Activated CD4-positive, alpha-beta memory T cell treated with anti-CD3 and anti-CD28 coated beads, Interleukin-2, amount 10 ng/mL, durations not matched to agents 7 days and 5 days (primary cell): ENCODE results near the gene CYB5A. TPM values are rescaled to one million over a fixed set of nuclear protein-coding genes. Genes with fewer than 3 reads are reported as not detected.
A peak's percentile ranks its signal among the peaks of the same experiment; 100 is the strongest.
"Not testable (repeated sequence)": the region's sequence is repeated elsewhere in the genome, so short reads cannot be mapped to it uniquely, and the experiment has no call there.

Experiments
- CTCF ChIA-PET: fragments of 350-600 bp; sonication (Branson Sonifier 250); formaldehyde crosslinking; loops from one replicate; lab custom pipeline; 2021; ENCODE audit warnings: antibody characterized with exemption, inconsistent platforms; lab: Charles Lee
- POLR2A ChIA-PET: fragments of 350-600 bp; sonication (Branson Sonifier 250); formaldehyde crosslinking; loops from one replicate; lab custom pipeline; 2021; ENCODE audit warnings: antibody characterized with exemption; lab: Charles Lee
- DNase-seq: peaks from one replicate; pipeline ENCODE4 v3.0.0-alpha.2; 2020
- H3K27ac Mint-ChIP-seq: one replicate; pipeline ENCODE4 v1.8.0; 2021; ENCODE audit warnings: mild to moderate bottlenecking, mixed read lengths
- H3K27me3 Mint-ChIP-seq: one replicate; pipeline ENCODE4 v1.8.0; 2021; ENCODE audit warnings: mixed read lengths
- H3K36me3 Mint-ChIP-seq: one replicate; pipeline ENCODE4 v1.8.0; 2021; ENCODE audit warnings: low read depth, mixed read lengths
- H3K4me1 Mint-ChIP-seq: one replicate; pipeline ENCODE4 v1.8.0; 2021; ENCODE audit warnings: mixed read lengths
- H3K4me3 Mint-ChIP-seq: one replicate; pipeline ENCODE4 v1.8.0; 2021; ENCODE audit warnings: mild to moderate bottlenecking, mixed read lengths
- H3K9me3 Mint-ChIP-seq: one replicate; pipeline ENCODE4 v1.8.0; 2021; ENCODE audit warnings: mixed read lengths
- total RNA-seq, 2 experiments: library from RNA; stranded (reverse); gene quantifications; one replicate each; pipeline ENCODE4 v1.2.3, GENCODE V29; 2021

Gene CYB5A
- total RNA-seq, 2 experiments from 2014 or later, result 20.4 to 21.9 TPM

DNA sequence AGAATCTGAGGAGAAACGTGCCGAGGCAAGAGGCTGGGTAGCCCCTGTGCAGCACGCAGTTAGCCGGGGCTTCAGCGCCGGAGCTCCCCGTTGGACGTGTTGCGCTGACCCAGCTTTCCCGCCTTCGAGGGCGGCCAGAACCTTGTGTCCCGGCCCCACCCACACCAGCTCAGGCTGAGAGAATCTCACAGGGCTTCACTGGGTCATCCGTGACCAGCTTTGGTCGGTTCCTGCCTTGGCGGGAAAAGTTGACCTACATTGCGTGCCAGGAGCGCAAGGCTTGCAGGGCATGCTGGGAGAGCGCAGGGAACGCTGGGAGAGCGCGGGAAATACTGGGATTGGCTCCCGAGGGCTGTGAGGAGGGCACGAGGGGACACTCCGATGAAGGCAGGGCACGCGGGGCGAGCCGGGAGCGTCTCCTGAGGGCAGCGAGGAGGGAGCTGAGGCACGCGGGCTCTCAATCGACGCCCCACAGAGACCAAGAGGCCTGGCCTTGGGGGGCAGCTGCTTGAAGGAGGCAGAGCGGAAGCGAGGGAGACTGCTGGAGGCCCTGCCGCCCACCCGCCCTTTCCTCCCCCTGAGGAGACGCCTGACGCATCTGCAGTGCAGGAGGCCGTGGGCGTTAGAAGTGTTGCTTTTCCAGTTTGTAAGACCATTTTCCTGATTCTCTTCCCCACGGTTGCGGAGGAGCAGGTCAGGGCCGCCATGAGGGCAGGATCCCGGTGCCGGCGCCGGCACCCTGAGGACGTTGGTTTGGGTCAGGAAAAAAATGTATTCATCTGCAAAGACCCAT lies 23.9 kb upstream of the CYB5A start, which contains the start of gene C18orf63:
Gene C18orf63, plus strand, starts transcription at position 376 of the 793 bp plus-strand sequence. CDS start 2,027 bp downstream, outside the sequence.
- Mint-ChIP-seq H3K27me3 (peaks cover 8% of the 10 kb centered on the region), H3K36me3 (no peaks in the 10 kb centered on the region), H3K4me1 (no peaks in the 10 kb centered on the region), H3K27ac (no peak within 1 kb of the TSS), H3K9me3 (no peaks in the 10 kb centered on the region), H3K4me3 (no peak within 1 kb of the TSS)
- POLR2A ChIA-PET, result no interaction called here
- no peak for DNase-seq
- CTCF ChIA-PET, result no interaction called here

DNA sequence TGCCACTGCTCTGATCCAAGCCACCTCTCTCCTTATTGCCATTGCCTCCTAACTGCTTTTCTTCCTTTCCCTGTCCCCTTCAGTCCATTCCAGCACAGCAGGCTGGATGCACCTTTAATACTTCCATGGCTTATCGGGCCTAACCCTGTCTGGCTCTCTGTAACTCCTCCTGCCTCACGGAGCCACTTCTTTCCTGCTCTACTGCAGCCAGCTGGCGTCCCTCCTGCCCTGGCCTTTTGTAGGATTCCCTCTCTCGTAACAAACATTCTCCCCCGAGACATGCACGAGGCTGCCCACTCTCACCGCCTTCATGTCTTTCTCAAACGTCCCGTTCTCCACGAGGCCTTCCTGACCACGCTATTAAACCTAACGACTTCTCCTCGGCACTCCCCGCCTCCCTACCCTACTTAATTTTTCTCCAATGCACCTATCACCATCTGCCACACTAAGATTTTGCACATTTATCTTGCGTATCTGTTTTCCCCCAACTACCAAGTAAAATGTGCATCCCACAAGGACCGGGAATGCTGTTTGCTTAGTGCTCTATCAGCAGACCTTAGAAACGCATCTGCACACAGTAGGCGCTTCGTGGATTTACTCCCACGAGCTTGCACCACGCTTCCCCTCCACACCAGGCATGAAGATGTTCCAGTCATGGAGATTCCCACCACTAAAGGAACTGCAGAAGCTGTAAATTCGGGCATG lies 23.1 kb upstream of the CYB5A start:
- no peak for DNase-seq
- H3K27me3 Mint-ChIP-seq, result peaks cover 13% of the 10 kb centered on the region
- H3K4me1 Mint-ChIP-seq, result no peaks in the 10 kb centered on the region
- no peaks in the 10 kb centered on the region for H3K9me3 Mint-ChIP-seq
- ChIA-PET CTCF (no interaction called here), POLR2A (no interaction called here)
- no peaks in the 10 kb centered on the region for H3K36me3 Mint-ChIP-seq
- no peak overlapping the region for H3K27ac Mint-ChIP-seq
- H3K4me3 Mint-ChIP-seq, result no peak overlapping the region

DNA sequence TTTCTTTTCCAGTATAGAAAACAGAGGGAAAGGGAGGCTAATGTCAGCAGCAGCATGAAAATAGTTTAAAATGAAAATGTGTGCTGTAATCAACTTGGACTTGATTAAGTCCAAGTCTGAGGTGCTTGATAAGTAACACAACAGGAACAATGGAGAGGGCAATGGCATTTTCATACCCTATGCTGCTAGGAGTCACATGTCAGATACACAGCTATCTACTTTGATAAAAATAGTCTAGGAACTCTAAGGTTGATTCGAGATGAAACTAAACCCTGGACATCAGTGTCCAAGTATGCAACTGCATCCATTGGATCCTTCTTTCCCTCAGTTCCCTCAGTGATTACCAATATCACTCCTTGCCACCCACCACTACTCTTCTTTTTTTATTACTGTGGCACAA lies 19.2 kb upstream of the CYB5A start:
- POLR2A ChIA-PET, result no interaction called here
- no peaks in the 10 kb centered on the region for H3K36me3 Mint-ChIP-seq
- H3K4me1 Mint-ChIP-seq, result no peaks in the 10 kb centered on the region
- H3K27ac Mint-ChIP-seq, result no peak overlapping the region
- H3K9me3 Mint-ChIP-seq, result no peaks in the 10 kb centered on the region
- peaks cover 27% of the 10 kb centered on the region for H3K27me3 Mint-ChIP-seq
- H3K4me3 Mint-ChIP-seq, result no peak overlapping the region
- DNase-seq, result no peak
- CTCF ChIA-PET, result interaction anchor here (1.2 to 1.7 kb wide), 3 partner anchors 27 to 241 kb away, joined by 3 to 7 read pairs (median 3); no protein-coding TSS in a partner anchor

DNA sequence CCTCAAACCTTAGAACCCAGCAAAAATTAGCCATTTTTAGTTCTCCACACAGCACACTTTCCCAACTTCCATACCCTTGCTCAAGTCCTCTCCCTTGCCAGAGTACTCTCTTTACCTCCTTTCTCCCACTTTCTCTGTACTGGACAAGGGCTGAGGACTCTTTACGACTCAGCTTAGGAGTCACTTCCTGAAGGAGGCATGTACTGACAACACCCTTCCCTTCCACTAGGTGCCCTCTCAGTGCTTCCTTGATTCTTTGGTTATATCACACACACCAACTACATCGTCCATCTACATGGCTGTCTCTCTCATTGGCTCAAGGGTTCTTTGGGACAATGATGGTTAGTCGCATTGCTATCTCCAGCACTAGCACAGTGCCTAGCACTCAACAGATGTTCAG lies 18.6 kb upstream of the CYB5A start:
- ChIA-PET POLR2A (no interaction called here), CTCF (interaction anchor here (0.6 to 1.2 kb wide), 5 partner anchors 11 to 190 kb away, joined by 3 to 4 read pairs (median 3); no protein-coding TSS in a partner anchor)
- H3K36me3 Mint-ChIP-seq, result no peaks in the 10 kb centered on the region
- no peak for DNase-seq
- no peaks in the 10 kb centered on the region for H3K9me3 Mint-ChIP-seq
- H3K4me3 Mint-ChIP-seq, result no peak overlapping the region
- no peak overlapping the region for H3K27ac Mint-ChIP-seq
- peaks cover 32% of the 10 kb centered on the region for H3K27me3 Mint-ChIP-seq
- H3K4me1 Mint-ChIP-seq, result no peaks in the 10 kb centered on the region

DNA sequence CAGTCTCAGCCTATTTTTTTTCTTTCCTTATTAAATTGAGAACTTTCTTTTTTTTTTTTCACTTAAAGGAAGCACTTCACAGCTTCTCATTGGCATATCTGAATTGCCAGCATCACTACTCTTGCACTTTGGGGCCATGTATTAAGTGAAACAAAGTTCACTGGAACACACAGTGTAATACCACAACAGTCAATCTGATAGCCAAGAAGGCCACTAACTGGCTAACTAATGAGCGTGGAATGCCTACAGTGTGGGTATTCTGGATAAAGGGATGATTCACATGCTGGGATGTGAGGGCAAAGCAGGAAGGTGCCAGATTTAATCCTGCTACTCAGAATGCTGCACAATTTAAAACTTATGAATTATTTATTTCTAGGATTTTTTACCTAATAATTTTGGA lies 12.2 kb upstream of the CYB5A start:
- Mint-ChIP-seq H3K36me3 (no peaks in the 10 kb centered on the region), H3K27ac (no peak overlapping the region), H3K4me1 (no peaks in the 10 kb centered on the region), H3K9me3 (no peaks in the 10 kb centered on the region), H3K27me3 (peaks cover 58% of the 10 kb centered on the region), H3K4me3 (no peak overlapping the region)
- ChIA-PET CTCF (no interaction called here), POLR2A (no interaction called here)
- DNase-seq, result no peak

DNA sequence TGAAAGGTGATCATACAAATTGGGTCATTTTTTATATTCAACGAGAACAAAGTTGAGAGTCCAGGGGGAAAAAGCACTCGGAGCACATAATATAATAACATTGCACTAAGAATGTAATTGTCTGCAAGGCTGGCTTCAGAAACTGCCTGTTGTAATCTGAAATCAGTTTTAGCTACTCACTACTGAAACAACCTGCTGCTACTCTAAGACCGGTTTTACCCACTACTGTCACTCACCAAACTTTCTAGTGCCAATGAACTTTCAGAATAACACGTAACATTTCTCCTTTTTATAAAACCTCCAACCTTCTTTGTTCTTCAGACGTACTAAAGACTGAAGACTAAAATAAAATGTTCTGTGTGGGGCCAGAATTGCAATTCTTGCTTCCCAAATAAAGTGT lies 11.5 kb upstream of the CYB5A start:
- no peaks in the 10 kb centered on the region for H3K36me3 Mint-ChIP-seq
- no peaks in the 10 kb centered on the region for H3K4me1 Mint-ChIP-seq
- no peak for DNase-seq
- POLR2A ChIA-PET, result no interaction called here
- CTCF ChIA-PET, result interaction anchor here (1.4 kb wide), 1 partner anchor 9 kb away, joined by 4 read pairs; no protein-coding TSS in a partner anchor
- H3K27me3 Mint-ChIP-seq, result peaks cover 57% of the 10 kb centered on the region
- no peak overlapping the region for H3K4me3 Mint-ChIP-seq
- H3K9me3 Mint-ChIP-seq, result no peaks in the 10 kb centered on the region
- no peak overlapping the region for H3K27ac Mint-ChIP-seq

DNA sequence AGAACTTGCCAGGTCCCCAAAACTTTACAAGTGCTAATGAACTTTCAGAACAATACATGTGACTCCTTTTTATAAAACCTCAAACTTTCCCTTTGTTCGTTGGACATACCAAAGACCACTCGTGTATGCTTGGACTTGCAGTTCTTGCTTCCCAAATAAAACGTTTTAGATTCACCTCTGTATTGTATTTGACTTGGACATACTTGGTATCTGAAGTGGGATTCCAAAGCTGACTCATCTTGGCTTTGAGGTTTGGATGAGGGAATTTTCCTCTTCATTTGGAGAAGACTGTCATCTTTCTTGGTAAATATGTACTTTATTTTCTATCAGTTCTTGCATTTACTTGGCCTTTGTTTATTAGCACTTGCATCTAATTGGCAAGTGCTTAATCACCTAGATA lies 8.0 kb upstream of the CYB5A start:
- no peak overlapping the region for H3K4me3 Mint-ChIP-seq
- no peaks in the 10 kb centered on the region for H3K4me1 Mint-ChIP-seq
- no peaks in the 10 kb centered on the region for H3K9me3 Mint-ChIP-seq
- ChIA-PET CTCF (interaction anchor here (0.9 to 1.4 kb wide), 2 partner anchors 10 to 252 kb away, joined by 3 read pairs; no protein-coding TSS in a partner anchor), POLR2A (no interaction called here)
- DNase-seq, result no peak
- no peak overlapping the region for H3K27ac Mint-ChIP-seq
- peaks cover 30% of the 10 kb centered on the region for H3K27me3 Mint-ChIP-seq
- H3K36me3 Mint-ChIP-seq, result no peaks in the 10 kb centered on the region

DNA sequence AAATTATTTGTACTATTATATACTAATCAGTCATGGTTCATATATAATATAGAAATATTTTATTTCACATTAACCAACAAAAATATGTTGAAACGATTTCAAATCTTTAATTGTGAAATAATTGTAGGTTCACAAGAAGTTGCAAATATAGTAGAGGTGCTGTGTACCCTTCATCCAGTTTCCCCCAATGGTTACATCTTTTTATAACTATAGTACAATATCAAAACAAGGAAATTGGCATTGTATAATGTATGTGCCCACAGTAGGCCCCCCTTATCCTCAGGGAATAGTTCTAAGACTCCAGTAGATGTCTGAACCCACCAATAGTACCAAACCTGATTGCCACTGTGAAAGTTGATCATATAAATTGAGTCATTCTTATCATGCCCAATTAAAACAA lies 7.4 kb upstream of the CYB5A start:
- Mint-ChIP-seq H3K36me3 (no peaks in the 10 kb centered on the region), H3K9me3 (no peaks in the 10 kb centered on the region), H3K4me3 (no peak overlapping the region), H3K27me3 (peaks cover 26% of the 10 kb centered on the region), H3K27ac (no peak overlapping the region), H3K4me1 (no peaks in the 10 kb centered on the region)
- DNase-seq, result no peak
- ChIA-PET POLR2A (no interaction called here), CTCF (interaction anchor here (1.4 kb wide), 1 partner anchor 11 kb away, joined by 3 read pairs; no protein-coding TSS in a partner anchor)

DNA sequence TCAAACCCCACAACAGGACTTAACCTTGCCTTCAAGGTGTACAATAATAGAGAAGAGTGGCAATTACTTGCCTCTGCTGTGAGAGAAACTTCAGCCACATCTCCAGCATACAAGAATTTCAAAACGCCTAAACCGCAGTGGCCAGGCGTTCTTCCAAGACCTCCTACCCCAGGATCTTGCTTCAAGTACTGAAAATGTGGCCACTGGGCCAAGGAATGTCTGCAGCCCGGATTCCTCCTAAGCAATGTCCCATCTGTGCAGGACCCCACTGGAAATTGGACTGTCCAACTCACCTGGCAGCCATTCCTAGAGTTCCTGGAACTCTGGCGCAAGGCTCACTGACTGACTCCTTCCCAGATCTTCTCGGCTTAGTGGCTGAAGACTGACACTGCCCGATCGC lies 2.8 kb upstream of the CYB5A start:
- H3K27me3 Mint-ChIP-seq, result peaks cover 3% of the 10 kb centered on the region
- CTCF ChIA-PET, result no interaction called here
- no peak overlapping the region for H3K27ac Mint-ChIP-seq
- DNase-seq, result no peak
- H3K4me1 Mint-ChIP-seq, result peaks cover 18% of the 10 kb centered on the region
- H3K9me3 Mint-ChIP-seq, result no peaks in the 10 kb centered on the region
- POLR2A ChIA-PET, result no interaction called here
- no peak overlapping the region for H3K4me3 Mint-ChIP-seq
- H3K36me3 Mint-ChIP-seq, result peaks cover 3% of the 10 kb centered on the region

DNA sequence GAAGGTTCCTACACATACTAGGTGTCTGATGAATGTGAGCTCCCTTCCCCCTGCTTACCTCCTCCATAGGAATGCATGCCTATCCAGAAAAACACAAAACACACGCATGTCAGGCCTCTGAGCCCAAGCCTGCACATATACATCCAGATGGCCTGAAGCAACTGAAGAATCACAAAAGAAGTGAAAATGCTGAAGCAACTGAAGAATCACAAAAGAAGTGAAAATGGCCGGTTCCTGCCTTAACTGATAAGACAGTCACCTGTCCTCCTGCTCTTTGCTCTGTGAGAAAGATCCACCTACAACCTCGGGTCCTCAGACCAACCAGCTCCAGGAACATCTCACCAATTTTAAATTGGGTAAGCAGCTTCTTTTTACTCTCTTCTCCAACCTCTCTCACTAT lies 1.2 kb upstream of the CYB5A start:
- POLR2A ChIA-PET, H3K4me3 Mint-ChIP-seq, DNase-seq, H3K27ac Mint-ChIP-seq, H3K36me3 Mint-ChIP-seq, CTCF ChIA-PET, H3K9me3 Mint-ChIP-seq, H3K27me3 Mint-ChIP-seq: not testable (repeated sequence)
- peaks cover 18% of the 10 kb centered on the region for H3K4me1 Mint-ChIP-seq

DNA sequence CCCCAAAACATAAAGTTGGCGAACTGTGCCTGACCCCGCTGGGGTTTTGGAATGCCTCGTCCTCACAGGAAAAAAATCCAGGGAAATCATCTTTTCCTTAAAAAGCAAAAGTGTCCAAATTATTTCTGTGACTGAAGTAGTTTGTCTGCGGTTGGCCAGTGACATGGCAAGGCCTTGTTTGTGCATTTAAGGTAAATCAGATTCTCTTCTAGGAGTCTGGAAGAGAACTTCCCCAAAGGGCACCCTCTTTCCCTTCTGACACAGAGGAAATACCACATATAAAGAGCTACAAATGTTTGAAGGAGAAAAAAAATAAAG lies 737 bp upstream of the CYB5A start:
- Mint-ChIP-seq H3K4me1 (peaks cover 18% of the 10 kb centered on the region), H3K9me3 (no peaks in the 10 kb centered on the region), H3K27ac (no peak overlapping the region), H3K27me3 (no peaks in the 10 kb centered on the region), H3K36me3 (peaks cover 3% of the 10 kb centered on the region), H3K4me3 (no peak overlapping the region)
- DNase-seq, result no peak
- ChIA-PET POLR2A (no interaction called here), CTCF (no interaction called here)

DNA sequence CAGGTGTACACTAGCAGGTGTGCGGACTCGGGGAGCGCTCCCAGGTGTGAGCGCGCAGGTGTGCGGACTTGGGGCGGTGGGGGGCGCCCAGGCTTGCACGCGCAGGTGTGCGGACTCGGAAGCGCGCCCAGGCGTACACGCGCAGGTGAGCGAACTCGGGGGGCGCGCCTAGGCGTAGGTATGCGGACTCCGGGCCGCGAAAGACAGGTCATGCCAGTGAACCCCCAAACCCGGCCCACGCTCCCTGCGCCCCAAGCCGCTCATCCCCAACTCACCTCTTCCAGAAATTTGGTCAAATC lies 342 bp downstream of the CYB5A start:
- ChIA-PET POLR2A (no interaction called here), CTCF (no interaction called here)
- Mint-ChIP-seq H3K27me3 (no peaks in the 10 kb centered on the region), H3K4me3 (no peak overlapping the region), H3K9me3 (no peaks in the 10 kb centered on the region), H3K36me3 (peaks cover 3% of the 10 kb centered on the region), H3K4me1 (peaks cover 18% of the 10 kb centered on the region), H3K27ac (peak overlapping the region; percentile 46)
- no peak for DNase-seq

DNA sequence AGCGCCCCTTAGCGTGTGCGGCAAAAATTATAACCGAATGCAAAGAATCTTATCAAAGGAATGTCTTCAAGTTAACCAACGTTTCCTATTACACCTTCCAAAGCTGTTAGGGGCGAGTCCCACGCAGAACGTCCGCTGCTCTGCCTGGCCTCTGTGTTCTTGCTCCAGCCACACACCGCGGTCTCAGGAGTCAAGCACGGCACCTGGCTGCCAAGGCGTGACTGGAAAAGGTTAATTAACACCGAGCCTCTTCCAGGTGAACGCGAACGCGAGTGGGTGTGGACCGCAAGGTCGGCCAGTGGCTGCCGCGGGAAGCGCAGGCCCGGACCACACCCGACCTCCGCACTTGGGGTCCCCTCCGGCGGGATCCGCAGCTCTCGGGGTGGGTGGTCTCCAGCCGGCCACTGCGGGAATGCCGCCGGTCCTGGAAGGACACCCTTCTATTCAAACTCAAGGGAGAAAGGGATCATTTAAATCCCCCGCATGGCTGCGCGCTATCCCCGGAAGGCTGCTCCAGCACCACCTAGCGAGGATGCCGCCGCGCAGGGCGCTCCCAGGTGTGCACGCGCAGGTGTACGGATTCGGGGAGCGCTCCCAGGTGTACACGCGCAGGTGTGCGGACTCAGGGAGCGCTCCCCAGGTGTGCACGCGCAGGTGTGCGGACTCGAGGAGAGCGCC lies 830 bp downstream of the CYB5A start:
- ChIA-PET POLR2A (no interaction called here), CTCF (no interaction called here)
- no peak for DNase-seq
- Mint-ChIP-seq H3K27me3 (no peaks in the 10 kb centered on the region), H3K4me3 (peak overlapping the region; percentile 43), H3K9me3 (no peaks in the 10 kb centered on the region), H3K27ac (no peak overlapping the region), H3K4me1 (peaks cover 18% of the 10 kb centered on the region), H3K36me3 (peaks cover 3% of the 10 kb centered on the region)
